GM12872 (cell line): Measurements from ENCODE around the gene USP46.

Source experiments
- CTCF ChIP-seq: IDR thresholded peaks from 3 replicates; pipeline ENCODE4 v1.5.1; 2011; ENCODE audit warnings: low read depth, mild to moderate bottlenecking, low read length, moderate library complexity; ENCODE audit not compliant: insufficient read depth

Gene USP46

GRCh38 chr4:52579602-52580272 lies 79.4 kb downstream of the USP46 start:
- no peak for TF ChIP-seq CTCF

DNA sequence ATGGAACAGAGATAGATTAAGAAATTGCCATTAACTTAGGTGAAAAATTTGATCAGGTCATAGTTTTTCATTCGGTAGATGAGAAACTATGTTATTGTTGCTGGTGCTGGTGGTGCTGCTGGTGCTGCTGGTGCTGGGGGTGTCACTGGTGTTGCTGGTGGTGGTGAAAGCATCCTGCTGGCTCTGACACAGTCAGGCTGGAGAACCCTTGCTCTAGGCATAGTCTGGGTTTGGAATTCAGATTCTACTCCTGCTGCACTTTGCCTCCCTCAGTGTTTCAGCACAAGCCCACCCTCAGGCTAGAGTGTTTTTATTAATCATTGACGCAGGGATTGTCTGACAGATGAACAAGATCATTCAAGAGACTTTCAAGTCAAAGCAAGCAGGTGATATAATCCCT lies 80.2 kb downstream of the USP46 start:
- no peak for TF ChIP-seq CTCF

- no peak for TF ChIP-seq CTCF
Observed at GRCh38 chr4:52577624-52577962, 81.5 kb downstream of the USP46 start.

- no peak for TF ChIP-seq CTCF
Observed at GRCh38 chr4:52576961-52577623, 82.0 kb downstream of the USP46 start.

- no peak for TF ChIP-seq CTCF
Observed at GRCh38 chr4:52576326-52576725, 82.8 kb downstream of the USP46 start.

DNA sequence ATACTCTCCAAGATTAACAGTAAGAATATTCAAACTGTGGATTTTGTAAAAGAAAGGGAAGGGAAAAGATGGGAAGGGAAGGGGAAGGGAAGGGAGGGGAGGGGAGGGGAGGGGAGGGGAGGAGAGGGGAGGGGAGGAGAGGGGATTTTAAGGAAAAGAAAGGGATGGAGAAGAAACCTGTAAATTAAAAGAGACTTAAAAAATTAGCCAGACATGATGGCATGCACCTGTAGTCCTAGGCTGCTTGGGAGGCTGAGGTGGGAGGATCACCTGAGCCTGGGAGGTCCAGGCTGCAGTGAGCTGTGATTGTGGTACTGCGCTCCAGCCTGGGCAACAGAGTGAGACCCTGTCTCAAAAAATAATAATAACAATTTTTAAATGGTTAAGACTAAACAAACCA lies 83.7 kb downstream of the USP46 start:
- no peak for TF ChIP-seq CTCF

DNA sequence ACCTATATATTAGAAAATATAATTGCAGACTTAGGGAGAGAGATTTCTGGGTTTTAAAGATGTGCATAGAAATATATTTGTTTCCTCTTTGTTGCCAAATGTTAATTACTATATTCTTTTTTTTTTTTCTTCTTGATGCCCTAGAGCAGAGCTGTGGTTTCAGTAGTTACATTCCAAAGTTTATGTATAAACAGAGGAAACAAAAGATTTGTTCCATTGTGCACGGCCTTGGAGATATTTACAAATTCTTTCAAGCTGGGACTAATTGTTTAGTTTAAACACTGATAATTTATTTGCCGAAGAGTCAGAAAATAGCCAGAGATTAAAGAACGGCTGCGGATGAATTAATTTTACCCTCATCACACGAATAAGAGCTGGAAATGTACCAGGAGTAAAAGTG lies 85.1 kb downstream of the USP46 start:
- no peak for TF ChIP-seq CTCF
